Measurements from ENCODE around the gene EBF4.

GRCh38 chr20:2680046-2680445, 12.5 kb upstream of the EBF4 start:
- TF ChIP-seq POLR2A (IDR thresholded peaks at IDR 0.05) (no peak), CTCF (IDR thresholded peaks at IDR 0.05) (no peak)

Data from uterus (tissue), 2 donors.